ENCODE results near the gene WSB1.
"Not testable (repeated sequence)": the region's sequence is repeated elsewhere in the genome, so short reads cannot be mapped to it uniquely, and the experiment has no call there.

WSB1 gene

GRCh38 chr17:27279132-27279531 is 14.8 kb upstream of the WSB1 start:
- DNase-seq, result not testable (repeated sequence)

GRCh38 chr17:27280527-27280926 is 13.4 kb upstream of the WSB1 start:
- no peak for DNase-seq

GRCh38 chr17:27281438-27281837 is 12.5 kb upstream of the WSB1 start:
- DNase-seq, result no peak

- DNase-seq, result no peak
Measured at GRCh38 chr17:27282054-27282551, 11.8 kb upstream of the WSB1 start.

GRCh38 chr17:27283060-27283459 is 10.9 kb upstream of the WSB1 start:
- no peak for DNase-seq

GRCh38 chr17:27283751-27284150 is 10.2 kb upstream of the WSB1 start:
- no peak for DNase-seq

- no peak for DNase-seq
Measured at GRCh38 chr17:27284811-27285415, 9.0 kb upstream of the WSB1 start.

DNA sequence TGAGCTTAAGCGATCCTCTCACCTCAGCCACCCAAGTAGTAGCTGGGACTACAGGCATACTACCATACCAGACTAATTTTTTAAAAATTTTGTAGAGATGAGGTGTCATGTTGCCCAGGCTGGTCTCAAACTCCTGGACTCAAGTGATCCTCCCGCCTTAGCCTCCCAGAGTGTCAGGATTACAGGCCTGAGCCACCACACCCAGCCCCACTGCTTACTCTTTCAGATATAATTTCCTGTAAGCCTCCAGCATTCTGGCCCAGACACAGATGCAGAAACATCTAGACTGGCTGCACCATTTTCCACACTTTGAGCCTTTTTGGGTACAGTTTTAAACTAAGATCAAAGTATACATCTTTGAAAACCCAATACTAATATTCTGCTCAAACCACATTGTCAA is 8.4 kb upstream of the WSB1 start:
- DNase-seq, result no peak

DNA sequence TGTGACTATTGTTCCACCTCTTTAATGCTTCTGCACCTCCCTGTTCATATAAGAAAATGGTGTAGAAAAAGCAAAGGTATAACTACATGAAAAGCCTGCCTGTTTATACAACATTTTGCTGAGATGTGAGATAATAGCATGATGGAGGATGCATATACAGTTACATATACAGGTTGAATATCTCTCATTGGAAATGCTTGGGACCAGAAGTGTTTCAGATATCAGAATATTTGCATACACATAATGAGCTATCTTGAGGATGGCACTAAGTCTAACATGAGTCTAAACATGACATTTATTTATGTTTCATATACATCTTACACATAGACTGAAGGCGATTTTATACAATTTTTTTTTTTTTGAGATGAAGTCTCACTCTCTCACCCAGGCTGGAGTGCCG is 5.7 kb upstream of the WSB1 start:
- no peak for DNase-seq

GRCh38 chr17:27289856-27290255 is 4.1 kb upstream of the WSB1 start:
- no peak for DNase-seq

DNA sequence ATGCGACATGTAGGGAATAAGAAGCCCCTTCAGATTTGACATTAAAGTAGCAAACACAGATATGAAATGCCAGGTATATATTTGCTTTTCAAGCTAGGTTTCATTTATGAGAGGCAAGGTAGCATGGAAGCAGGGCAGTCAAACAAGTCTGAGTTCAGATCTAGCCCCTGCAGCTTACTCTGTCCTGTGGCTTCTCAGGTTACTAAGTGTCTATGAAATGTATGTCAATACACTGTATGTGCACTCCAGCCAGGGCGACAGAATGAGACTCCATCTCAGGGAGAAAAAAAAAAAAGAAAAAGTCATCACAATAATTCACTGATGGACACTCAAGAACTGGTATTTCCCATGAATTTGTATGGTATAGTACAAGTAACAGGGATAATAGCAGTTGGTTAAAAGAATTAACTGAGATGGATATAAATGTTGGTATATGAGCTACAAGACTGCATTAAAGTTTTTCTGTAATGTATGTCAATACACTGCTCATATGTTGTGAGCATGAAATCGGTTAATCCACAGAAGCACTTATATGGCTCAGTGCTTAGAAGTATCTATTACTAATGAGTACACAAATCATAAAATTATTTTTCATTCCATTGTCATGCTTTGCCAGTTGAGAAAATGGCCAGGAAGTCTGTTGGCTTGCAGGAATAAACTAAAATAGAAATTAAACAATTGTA is 2.9 kb upstream of the WSB1 start:
- DNase-seq, result no peak

GRCh38 chr17:27293359-27293897 is 486 bp upstream of the WSB1 start:
- peak in 11 of 51 donors; percentile 4 to 31 (median 20) for DNase-seq

DNA sequence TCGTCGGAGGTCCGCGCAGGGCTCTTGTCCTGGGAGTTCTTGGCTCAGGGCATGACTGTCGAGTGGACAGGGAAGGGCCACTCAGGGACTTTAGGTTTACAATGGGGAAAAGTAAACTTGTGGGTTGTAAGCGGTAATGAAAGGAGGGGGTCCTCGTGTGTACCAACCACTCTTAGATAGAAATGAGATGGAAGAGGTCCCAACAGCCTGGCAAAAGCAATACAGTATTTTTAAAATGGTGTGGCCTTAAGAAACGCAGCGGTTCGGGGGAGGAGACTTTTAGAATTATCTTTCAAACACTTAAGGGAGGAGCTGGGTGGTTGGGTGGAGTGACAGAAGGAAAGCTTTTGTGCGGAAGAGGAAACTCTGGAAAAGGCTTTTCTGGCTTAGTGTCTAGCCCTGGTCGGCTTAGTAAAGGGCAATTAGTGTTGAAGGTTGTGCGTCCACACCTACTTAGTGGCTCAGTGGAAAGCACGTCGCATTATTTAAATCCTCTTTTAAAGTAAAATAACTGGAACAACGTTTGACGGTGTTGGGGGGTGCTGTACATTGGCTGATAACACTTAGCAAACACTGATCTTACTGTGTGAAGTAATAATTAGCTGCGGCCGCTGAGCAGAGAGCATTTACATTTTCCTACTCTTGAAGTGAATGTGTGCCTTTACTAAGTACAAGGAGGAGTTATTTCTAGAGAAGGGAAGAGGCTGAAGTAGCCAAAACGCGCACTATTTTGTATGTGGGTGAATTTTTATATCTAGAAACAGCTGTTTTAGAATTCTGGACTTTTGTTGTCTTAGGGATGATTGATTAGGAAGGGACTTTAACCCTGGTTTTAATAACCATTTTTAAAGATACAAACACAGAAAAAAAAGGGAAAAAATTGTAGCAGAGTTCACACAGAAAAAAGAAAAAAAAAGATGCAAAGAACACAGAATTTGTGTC is 1.0 kb downstream of the WSB1 start:
- peak in 15 of 51 donors; percentile 16 to 87 (median 44) for DNase-seq

- no peak for DNase-seq
Measured at GRCh38 chr17:27295945-27296344, 2.0 kb downstream of the WSB1 start.

DNA sequence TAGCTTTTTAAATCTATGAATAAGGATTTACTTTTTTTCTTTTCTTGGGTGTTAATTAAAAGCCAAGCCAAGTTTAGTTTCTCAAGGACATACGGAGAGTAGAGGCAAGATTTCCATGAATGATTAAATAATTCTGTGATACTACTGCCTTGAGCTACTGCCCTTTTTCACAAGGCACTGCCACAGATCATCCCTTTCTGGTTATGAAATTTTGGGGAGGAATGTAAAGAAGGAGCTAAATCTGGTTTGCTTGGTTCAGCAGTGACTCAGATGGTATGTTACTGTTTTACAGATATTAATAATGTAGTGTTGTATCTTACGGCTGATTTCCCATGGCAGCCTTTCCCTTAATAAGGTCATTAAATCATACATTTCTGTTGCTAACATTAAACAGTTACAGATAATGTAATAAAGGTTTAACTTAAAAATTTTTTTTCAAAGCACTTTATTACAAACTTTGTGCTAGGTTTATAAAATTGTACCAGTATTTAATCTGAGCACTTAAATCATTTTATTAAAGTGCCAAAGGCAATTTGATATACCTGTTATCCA is 2.6 kb downstream of the WSB1 start:
- DNase-seq, result no peak

DNA sequence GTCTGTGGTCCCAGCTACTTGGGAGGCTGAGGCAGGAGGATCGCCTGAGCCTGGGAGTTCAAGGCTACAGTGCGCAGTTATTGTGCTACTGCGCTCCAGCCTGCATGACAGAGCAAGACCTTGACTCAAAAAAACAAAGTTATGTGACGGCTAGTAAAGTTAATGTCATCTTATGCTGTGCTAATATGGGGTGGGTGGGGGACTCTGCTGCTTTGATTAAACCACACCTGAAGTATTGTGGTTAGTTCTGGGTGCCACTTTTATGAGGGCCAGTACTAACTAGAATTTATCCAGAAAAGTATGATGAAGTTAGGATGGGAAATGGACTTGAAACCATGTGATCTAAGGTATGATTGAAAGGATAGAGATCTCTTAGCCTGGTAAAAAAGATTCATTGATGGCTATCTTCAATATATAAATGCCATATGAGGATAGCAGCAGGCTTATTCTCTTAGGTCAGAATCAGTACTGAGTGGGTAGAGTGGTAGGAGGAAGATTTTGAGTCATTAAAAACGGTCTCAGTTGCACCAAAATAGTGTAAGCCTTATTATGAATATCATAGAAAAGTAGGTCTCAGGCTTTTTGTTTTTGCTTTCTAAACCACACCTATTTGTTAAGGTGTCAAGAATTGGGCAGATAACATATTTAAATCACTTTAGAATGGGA is 5.6 kb downstream of the WSB1 start:
- no peak for DNase-seq

GRCh38 chr17:27303734-27304133 is 9.8 kb downstream of the WSB1 start:
- no peak for DNase-seq

DNA sequence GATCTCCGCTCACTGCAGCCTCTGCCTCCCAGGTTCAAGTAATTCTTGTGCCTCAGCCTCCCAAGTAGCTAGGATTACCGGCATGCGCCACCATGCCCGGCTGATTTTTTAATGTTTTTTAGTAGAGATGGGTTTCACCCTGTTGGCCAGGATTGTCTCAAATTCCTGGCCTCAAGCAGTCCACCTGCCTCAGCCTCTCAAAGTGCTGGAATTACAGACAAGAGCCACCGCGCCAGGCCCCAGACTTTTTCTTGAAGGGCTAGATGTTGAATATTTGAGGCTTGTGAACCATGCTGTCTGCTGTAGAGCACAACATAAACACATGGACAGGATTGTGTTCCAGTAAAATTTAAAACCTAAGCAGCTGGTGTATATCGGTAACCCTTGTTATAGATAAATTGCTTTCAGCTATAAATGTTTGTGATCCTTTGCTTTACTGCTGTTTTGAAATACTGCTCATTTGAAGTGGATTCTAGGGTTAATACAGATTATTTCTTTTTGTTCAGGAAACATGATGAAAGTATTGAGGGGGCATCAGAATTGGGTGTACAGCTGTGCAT is 12.4 kb downstream of the WSB1 start:
- DNase-seq, result no peak

GRCh38 chr17:27310565-27311110 is 16.7 kb downstream of the WSB1 start:
- DNase-seq, result no peak

- no peak for DNase-seq
Measured at GRCh38 chr17:27313301-27313700, 19.4 kb downstream of the WSB1 start.

Measured in hypothalamus (tissue), 51 donors.